Astrocyte of the cerebellum (primary cell): ENCODE results near the gene ZNF30.

Source experiments
- DNase-seq: peaks from one replicate; pipeline ENCODE4 v3.0.0-alpha.2; 2011; ENCODE audit warnings: low read depth
- H3K4me3 ChIP-seq: 2 replicates; pipeline ENCODE4 v1.5.1; 2011; ENCODE audit warnings: mild to moderate bottlenecking, low read depth, low read length, moderate library complexity
- CTCF ChIP-seq: IDR thresholded peaks from 2 replicates; pipeline ENCODE4 v1.5.1; 2012; ENCODE audit warnings: low read length, low read depth, moderate library complexity, mild to moderate bottlenecking; ENCODE audit errors: missing control alignments
- in situ Hi-C: cut with HindIII; loops from 2 replicates; pipeline ENCODE4 v1.10.0; 2017; ENCODE audit warnings: low sequenced_read_pairs

The ZNF30 gene

GRCh38 chr19:34994286-34994642 lies 67.6 kb downstream of the ZNF30 start:
- in situ Hi-C loops, result no loop called here
- TF ChIP-seq CTCF, result no peak
- no peak overlapping the region for H3K4me3 ChIP-seq
- no peak for DNase-seq
